ENCODE data around the gene NMNAT3.
"Not testable (repeated sequence)": the region's sequence is repeated elsewhere in the genome, so short reads cannot be mapped to it uniquely, and the experiment has no call there.

NMNAT3 gene

DNA sequence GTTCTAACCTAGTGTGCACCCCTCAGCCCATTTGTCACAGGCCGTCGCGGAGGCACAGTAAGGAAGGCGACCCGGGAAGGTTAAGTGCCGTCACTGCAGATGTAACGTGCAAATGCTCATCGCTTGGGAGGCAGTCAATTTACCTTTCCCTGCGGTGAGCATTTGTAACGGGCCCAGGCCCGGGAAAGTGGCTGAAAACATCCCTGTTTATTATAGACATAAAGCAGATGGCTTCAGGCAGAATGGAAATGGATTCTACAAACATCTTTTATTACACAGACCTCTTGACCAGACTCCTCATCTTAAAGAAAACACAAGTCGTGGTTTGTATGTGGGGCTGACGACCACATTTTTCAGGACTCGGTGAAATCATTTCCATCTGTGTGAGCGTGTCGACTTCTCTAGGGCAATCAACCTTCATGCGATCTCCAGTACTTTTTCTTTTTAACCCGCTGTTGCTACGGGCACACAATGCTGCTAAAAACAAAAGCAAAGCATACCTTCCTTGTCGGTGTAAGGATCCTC lies 43.6 kb downstream of the NMNAT3 start:
- no peak for DNase-seq (ENCODE audit: low spot score)

DNA sequence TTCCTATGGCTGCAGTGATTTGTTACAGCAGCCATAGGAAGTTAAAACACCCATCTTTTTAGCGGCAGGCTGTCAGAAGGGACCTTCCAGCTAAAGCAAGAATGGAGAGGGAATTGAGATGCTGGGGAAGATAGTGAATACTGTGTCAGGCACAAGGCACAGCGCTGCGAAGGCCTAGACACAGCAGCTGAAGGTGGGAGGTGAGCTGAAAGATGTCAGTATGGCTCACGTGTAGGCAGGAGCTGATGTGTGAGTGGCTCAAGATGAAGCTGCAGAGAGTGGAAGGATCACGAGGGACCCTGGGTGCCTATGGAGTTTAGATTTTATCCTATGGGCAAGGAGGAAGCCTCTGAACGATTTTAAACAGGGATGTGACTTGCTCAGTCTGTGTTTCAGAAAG lies 44.3 kb downstream of the NMNAT3 start:
- no peak for DNase-seq (ENCODE audit: low spot score)

GRCh38 chr3:139630542-139630941 lies 47.2 kb downstream of the NMNAT3 start:
- no peak for DNase-seq (ENCODE audit: low spot score)

- peak; percentile 4 for DNase-seq (ENCODE audit: low spot score)
Observed at GRCh38 chr3:139629033-139629432, 48.7 kb downstream of the NMNAT3 start.

GRCh38 chr3:139627759-139628158 lies 50.0 kb downstream of the NMNAT3 start:
- no peak for DNase-seq (ENCODE audit: low spot score)

DNA sequence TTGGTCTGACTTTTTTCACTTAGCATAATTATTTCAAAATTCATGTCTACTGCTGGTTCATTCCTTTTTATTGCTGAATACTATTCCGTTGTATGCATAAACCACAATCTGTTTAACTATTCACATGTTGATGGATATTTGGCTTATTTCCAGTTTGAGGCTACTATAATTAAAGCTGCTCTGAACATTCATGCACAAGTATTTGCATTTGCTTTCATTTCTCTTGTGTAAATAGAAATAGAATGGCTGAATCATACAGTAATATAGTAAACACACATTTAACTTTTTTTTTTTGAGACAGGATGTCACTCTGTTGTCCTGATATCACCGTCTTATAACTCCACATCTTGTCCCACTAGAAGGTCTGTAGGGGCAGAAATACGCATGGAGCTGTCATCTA lies 57.3 kb downstream of the NMNAT3 start:
- DNase-seq (ENCODE audit: low spot score) = no peak

DNA sequence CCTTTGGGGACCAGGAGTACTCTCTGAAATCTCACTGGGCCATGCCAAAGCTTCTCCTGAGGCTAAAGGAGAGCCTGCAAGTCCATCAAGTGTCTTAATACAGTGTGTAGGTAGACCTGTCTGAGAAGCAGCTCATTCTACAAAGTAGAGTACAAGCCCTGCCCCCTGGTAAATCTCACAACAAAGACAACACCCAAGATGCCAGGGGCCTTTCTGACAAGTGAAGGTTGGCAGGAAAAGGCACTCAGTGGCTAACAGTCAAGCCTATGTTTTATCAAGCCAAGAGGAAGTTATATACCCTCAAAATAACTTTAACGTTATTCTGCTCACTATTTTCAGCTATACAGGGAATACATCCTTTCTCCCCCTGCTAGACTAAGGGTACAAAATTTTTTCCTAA lies 58.3 kb downstream of the NMNAT3 start:
- no peak for DNase-seq (ENCODE audit: low spot score)

DNA sequence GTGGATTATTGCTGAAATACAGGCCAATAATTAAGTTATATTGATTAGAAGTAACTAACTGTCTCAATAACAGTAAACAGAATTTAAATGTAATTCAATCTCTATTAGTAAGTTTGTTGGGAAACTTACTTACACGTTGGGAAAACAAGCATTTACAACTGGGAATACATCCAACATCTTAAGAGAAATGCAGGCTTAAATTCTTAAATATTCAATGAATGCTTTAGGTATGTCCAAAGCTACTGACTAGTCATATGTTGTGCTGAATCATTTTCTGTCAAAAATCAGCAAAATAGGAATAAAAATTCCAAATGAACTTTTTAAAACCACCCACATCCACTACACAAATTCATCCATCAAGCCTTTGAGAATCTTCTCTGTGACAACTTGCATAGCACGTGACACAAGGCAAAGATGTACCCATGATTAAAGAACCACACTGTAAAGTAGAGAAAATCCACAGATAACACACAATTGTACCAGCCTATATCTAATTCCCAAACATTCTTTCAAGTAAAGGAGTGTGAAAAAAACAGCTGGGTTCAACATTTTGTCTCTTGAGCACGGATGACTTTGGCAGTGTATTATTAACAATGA lies 60.0 kb downstream of the NMNAT3 start:
- no peak for DNase-seq (ENCODE audit: low spot score)

- DNase-seq (ENCODE audit: low spot score) = no peak
Observed at GRCh38 chr3:139611528-139611927, 66.2 kb downstream of the NMNAT3 start.

- DNase-seq (ENCODE audit: low spot score) = no peak
Observed at GRCh38 chr3:139610886-139611285, 66.9 kb downstream of the NMNAT3 start.

DNA sequence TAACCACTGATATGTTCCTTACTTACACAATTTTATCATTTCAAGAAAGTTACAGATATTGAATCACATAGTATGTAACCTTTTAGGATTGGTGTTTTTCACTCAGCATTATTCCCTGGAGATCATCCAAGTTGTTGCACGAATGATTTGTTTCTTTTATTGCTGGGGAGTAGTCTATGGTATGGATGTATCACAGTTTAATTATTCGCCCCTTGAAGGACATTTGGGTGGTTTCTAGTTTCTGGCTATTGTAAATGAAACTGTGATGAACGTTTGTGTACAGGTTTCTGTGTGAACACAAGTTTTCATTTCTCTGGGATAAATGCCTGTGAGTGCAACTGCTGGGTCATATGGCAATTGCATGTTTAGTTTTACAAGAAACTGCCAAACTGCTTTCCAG lies 68.8 kb downstream of the NMNAT3 start:
- no peak for DNase-seq (ENCODE audit: low spot score)

DNA sequence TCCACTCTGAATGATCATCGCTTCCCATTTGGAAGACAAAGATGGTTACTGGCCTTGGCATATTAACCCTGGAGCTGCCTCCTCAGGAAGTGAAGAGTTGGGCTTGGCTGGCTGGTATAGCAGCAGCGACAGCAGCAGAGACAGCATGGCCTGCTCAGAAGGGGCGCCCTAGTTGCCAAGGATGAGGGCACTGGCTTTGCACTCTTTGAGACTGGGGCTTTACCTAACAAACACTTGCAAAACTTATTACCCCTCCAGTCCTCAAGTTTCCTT lies 69.7 kb downstream of the NMNAT3 start:
- no peak for DNase-seq (ENCODE audit: low spot score)

DNA sequence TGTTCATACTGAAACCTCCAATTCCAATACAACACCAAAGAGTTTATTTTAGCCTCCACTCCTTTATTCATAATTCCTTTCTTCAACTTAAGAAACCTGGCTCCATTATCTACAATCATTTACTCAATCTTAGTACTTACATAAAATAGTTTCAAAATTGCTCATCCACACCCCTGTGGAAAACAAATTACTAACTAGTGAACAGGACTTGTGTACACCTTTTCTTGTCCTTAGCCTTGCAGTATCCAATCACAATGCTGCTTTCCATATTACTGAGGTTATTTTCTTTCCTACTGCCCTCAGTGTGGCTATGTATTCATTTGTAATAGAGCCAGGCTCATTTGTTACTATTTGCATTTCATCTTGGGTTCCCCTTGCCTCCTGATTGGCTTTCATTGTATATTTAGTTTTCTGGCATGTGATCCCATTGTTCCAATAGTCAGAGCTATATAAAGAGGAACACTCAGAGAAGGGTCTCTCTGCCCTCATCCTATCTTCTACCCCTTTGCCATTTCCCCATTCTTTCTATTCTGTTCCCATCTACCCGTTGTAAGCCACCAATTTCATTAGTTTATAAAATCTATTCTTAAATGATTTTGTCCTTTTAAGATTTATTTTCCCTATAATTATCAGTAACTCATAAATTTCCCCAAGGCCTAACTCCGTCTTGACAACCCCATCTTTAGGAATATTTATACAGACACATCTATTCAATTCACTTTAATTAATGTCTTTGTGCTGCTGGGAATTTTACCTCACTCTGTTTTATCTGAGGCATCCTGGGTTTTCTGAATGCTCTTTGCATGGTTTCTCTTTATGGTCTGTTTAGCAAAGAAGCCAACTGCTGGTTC lies 70.3 kb downstream of the NMNAT3 start:
- DNase-seq (ENCODE audit: low spot score) = no peak

DNA sequence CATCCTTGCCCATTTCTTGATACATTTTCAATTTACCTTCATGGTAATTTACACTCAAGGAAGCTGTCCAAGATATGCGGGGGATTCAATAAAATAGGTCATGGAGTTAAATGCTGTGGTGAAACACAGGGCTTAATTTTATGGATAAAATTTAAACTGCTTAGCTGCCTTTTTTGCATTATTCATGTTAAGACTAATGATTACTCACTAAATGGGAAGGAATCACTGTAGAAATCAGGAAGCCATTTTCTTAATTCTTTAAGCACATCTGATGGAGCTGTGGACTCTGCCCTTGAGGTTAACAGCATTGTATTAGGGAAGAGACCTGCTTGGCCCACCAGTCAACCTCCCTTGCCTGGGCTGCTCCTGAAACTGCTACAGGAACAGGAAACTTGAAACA lies 75.8 kb downstream of the NMNAT3 start:
- DNase-seq (ENCODE audit: low spot score) = no peak

DNA sequence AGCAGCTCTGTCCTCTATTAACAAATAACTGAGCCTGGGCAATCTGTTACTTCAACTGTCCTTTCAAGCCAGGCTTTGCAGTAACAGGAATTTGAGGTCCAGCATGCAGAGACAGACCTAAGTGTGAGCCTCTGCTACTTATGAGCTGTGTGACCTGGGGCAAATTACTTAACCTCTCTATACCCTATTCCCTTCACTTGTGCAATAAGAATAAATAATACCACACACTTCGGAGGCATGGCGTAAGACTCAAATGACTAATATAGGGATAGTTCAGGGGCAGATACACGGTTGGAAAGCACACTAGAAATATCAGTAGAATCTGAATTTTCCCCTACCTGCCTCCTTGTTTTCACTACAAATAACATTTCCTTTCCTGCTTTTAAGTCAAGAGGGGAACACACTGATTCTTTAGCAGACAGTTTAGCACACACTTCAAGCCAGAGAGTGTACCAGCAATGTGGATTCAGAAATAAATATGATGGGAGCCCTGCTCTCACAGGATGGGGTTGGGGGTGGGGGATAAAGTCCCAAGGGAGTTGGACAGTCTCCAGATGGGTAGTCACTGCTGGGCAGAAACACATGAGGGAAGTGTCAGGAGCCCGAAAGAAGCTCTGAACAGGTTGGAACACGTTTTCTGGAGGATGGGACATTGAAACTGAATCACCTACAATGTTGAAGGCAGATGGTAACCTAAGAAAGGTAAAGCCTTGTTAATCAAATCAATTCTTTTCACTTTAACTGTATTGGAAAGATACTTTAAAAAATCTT lies 76.4 kb downstream of the NMNAT3 start:
- no peak for DNase-seq (ENCODE audit: low spot score)

- peak; percentile 25 for DNase-seq (ENCODE audit: low spot score)
Observed at GRCh38 chr3:139597947-139598346, 79.8 kb downstream of the NMNAT3 start.

DNA sequence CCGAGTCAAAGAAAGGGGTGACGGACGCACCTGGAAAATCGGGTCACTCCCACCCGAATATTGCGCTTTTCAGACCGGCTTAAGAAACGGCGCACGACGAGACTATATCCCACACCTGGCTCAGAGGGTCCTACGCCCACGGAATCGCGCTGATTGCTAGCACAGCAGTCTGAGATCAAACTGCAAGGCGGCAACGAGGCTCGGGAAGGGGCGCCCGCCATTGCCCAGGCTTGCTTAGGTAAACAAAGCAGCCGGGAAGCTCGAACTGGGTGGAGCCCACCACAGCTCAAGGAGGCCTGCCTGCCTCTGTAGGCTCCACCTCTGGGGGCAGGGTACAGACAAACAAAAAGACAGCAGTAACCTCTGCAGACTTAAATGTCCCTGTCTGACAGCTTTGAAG lies 86.6 kb downstream of the NMNAT3 start:
- not testable (repeated sequence) for DNase-seq (ENCODE audit: low spot score)

DNA sequence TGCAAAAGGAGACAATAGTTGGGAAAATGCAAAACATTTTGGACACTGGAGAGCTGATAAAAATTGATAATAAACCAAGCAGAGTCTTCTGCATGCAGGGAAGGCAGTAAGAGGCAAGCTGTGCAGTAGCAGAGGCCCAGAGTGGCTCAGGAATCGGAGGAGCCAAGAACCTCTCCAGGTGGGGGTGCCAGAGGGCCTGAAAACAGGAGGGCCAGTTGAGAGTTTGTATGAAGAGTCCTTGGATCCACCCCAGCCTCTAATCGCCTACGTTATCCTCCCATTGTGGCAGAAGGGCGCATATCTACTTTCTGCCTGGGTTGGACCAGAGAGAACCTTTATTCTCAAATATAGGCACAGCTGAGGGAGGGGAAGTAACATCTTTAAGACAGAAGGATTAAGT lies 89.3 kb downstream of the NMNAT3 start:
- DNase-seq (ENCODE audit: low spot score) = no peak

DNA sequence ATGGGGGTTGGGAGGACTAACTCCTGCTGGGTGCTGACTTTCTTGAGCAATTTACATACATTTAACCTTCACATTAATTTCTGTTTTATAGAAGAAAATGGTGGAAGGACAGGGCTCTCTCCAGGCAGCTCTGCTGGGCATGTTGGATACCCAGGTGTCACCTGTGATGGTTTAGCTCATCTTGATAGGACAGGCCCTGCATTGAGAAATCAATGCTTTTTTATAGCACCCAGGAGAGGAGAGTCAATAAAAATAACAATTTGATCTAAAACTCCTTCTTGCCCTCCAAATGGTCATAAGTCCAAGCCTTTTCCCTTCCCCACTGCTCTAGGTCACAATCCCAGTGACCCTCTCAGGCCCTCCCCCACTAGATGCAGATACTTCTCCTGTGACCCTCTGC lies 90.0 kb downstream of the NMNAT3 start:
- DNase-seq (ENCODE audit: low spot score) = no peak

GRCh38 chr3:139586420-139587017 lies 91.3 kb downstream of the NMNAT3 start:
- no peak for DNase-seq (ENCODE audit: low spot score)

DNA sequence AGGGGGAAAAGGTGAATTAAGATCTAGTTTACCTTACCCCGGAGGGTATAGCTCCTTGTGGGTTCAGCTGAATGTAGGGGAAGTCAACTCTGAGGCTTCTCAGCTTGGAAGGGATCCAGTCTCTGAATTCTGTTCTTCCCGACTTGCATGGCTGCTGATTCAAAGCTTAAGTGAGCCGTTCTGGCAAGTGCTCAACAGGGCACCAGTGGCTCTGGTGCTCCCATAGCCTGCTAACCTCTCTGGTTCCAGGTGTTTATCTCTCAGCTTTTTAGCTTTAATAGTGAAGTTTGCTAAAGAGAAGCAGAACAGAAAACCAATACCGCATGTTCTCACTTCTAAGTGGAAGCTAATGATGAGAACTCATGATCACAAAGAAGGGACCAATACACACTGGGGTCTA lies 92.0 kb downstream of the NMNAT3 start:
- DNase-seq (ENCODE audit: low spot score) = no peak

DNA sequence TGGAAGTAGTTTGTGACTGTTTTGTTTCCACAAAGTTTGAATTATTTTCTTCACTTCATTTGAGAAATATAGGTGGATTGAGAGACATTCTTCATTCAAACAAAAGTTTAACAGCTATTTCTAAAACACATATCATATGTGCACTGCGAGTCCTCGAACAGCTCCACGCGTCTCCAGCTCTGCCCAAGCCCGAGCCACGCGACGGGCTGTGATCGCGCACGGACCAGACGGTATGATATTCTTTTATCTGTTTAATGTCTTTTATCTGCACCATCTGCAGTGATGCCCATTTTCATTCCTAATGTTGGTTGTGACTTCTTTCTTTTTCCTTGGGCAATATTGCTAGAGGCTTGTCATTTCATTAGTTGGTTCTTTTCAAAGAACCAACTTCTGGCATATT lies 94.1 kb downstream of the NMNAT3 start:
- DNase-seq (ENCODE audit: low spot score) = not testable (repeated sequence)

- no peak for DNase-seq (ENCODE audit: low spot score)
Observed at GRCh38 chr3:139578783-139579182, 99.0 kb downstream of the NMNAT3 start.

All from cerebellar cortex (tissue), 1 donor.